Kidney (tissue), 14 donors: ENCODE measurements around the gene PLA2G2C. TPM values are rescaled to one million over a fixed set of nuclear protein-coding genes. Genes with fewer than 3 reads are reported as not detected.

Source experiments
- DNase-seq, 5 donors: peaks; one replicate each; pipeline ENCODE4 v3.0.0-alpha.2; 2013 to 2020
- FAIRE-seq: peaks from 2 replicates; lab custom pipeline; 2012; peaks lifted over from hg19 to GRCh38; lab: Jason Lieb, UNC
- H3K27ac ChIP-seq, 2 donors: one replicate each; pipeline ENCODE4 v1.7.0; 2013; ENCODE audit warnings: low read depth in 2 of 2, low read length in 2 of 2, inconsistent platforms in 1 of 2
- H3K27me3 ChIP-seq: one replicate; pipeline ENCODE4 v1.7.1; 2013; ENCODE audit warnings: low read length, inconsistent platforms; ENCODE audit not compliant: control insufficient read depth, insufficient read depth
- H3K36me3 ChIP-seq, 3 donors: one replicate each; pipeline versions ENCODE4 v1.7.0 to v1.7.1; 2013; ENCODE audit warnings: low read length in 3 of 3, control low read depth in 1 of 3, inconsistent platforms in 1 of 3; ENCODE audit not compliant: insufficient read depth in 3 of 3, control insufficient read depth in 2 of 3
- H3K4me1 ChIP-seq, 3 donors: one replicate each; pipeline versions ENCODE4 v1.7.0 to v1.7.1; 2013; ENCODE audit warnings: low read length in 3 of 3, inconsistent platforms in 1 of 3, low read depth in 1 of 3; ENCODE audit not compliant: control insufficient read depth in 2 of 3, insufficient read depth in 2 of 3
- H3K4me3 ChIP-seq, 3 donors: one replicate each; pipeline versions ENCODE4 v1.7.0 to v1.8.1; 2013; ENCODE audit warnings: low read length in 3 of 3, control low read depth in 1 of 3, inconsistent platforms in 1 of 3
- H3K9ac ChIP-seq, 3 donors: one replicate each; pipeline versions ENCODE4 v1.7.0 to v1.7.1; 2013; ENCODE audit warnings: low read length in 3 of 3, control low read depth in 1 of 3, inconsistent platforms in 1 of 3
- H3K9me3 ChIP-seq, 3 donors: one replicate each; pipeline versions ENCODE4 v1.7.0 to v1.7.1; 2013; ENCODE audit warnings: low read length in 3 of 3, control low read depth in 1 of 3, inconsistent platforms in 1 of 3; ENCODE audit not compliant: control insufficient read depth in 2 of 3, insufficient read depth in 1 of 3
- intact Hi-C: fragments of 100-400 bp; cut with DNase I; formaldehyde crosslinking; loops from one replicate; pipeline ENCODE4 v1.11.1; 2022
- polyA plus RNA-seq: library from polyadenylated mRNA; stranded (reverse); fragments of 350-450 nt; fragmentation: Illumina TruSeq; extraction: RNeasy Lipid Tissue Mini Kit (QIAGEN cat#74804); gene quantifications from one replicate; pipeline ENCODE4 v1.2.3, GENCODE V29; 2014; ENCODE audit warnings: low read depth, low replicate concordance; ENCODE audit not compliant: insufficient read depth
- total RNA-seq: library from RNA; stranded (reverse); fragmentation: NEBNext Ultra II Directional; extraction: Animal tissue kit (Norgen Biotek cat#: 25700); gene quantifications from one replicate; pipeline ENCODE4 v1.2.1, GENCODE V29; 2021
- TF ChIP-seq, protein P1 (sequence below): IDR thresholded peaks from 3 replicates; pipeline ENCODE4 v1.5.1; 2012; ENCODE audit warnings: mild to moderate bottlenecking, moderate library complexity, borderline replicate concordance; ENCODE audit not compliant: insufficient read depth; ENCODE audit errors: extremely low read depth
- donor health status: control.
- donor health status: control.
- donor health status: control.
- donor health status: control.
- donor health status: control.
- donor health status: DM: yes; HTN: yes; CAD: no.
- donor health status: Normal renal cell carcinoma (clear cell type).

PLA2G2C gene
- total and polyA plus RNA-seq, 2 donors from 2014 or later, result 0.31 TPM; not detected in 1

DNA sequence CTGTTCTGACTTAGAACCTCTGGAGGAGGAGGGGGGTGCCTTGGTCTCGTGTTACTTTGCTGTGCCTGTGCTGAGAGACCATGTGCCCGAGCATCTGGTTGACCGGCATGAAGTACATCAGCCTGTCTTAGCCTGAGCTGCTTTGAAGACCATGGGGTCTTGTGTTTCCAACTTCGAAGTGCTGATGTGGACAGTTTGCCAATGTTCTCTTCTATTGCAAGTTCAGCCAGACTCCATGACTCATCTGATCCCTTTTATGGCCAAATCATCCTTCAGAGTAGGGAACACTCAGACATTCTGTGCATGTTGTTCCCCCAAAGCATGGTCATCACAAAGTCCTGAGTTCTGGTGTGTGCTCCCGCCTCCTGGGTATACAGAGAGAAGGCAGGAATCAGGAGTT, 6.0 kb upstream of the PLA2G2C start:
- Histone ChIP-seq H3K27me3 (no peaks in the 10 kb centered on the region), H3K4me1 (no peaks in the 10 kb centered on the region), H3K9ac (no peak overlapping the region), H3K4me3 (no peak overlapping the region), H3K36me3 (no peaks in the 10 kb centered on the region), H3K9me3 (no peaks in the 10 kb centered on the region), H3K27ac (no peak overlapping the region)
- TF ChIP-seq, protein P1, sequence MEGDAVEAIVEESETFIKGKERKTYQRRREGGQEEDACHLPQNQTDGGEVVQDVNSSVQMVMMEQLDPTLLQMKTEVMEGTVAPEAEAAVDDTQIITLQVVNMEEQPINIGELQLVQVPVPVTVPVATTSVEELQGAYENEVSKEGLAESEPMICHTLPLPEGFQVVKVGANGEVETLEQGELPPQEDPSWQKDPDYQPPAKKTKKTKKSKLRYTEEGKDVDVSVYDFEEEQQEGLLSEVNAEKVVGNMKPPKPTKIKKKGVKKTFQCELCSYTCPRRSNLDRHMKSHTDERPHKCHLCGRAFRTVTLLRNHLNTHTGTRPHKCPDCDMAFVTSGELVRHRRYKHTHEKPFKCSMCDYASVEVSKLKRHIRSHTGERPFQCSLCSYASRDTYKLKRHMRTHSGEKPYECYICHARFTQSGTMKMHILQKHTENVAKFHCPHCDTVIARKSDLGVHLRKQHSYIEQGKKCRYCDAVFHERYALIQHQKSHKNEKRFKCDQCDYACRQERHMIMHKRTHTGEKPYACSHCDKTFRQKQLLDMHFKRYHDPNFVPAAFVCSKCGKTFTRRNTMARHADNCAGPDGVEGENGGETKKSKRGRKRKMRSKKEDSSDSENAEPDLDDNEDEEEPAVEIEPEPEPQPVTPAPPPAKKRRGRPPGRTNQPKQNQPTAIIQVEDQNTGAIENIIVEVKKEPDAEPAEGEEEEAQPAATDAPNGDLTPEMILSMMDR, result no peak
- FAIRE-seq (no peak), DNase-seq (no peak)
- intact Hi-C loops, result no loop called here

DNA sequence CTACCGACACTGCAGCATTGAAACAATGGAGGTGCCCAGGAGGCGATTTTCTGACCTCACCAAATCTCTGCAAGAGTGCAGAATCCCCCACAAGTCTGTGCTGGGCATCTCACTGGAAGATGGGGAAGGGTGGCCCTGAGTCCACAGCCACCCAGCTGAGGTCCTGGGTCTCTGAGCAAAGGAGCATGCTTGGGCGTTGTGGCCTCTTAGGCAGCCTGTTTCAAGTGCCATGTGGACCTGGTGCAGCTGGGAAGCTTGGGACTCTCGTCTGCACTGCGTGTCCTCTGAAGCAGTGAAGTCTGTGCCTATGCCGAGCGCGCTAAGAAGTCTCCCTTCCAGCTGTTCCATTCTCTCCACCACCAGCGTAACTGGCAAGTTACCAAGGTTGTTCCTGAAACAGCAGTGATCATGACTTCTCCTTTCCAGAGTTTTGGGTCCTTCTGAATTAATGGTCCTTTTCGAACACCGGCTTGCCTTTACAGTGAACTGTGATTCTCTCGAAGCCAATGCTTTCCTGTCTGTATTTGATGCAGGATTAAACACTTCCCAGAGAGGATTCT, 5.0 kb upstream of the PLA2G2C start:
- Histone ChIP-seq H3K36me3 (no peaks in the 10 kb centered on the region), H3K27ac (no peak overlapping the region), H3K4me3 (no peak overlapping the region), H3K4me1 (peaks cover 0 to 8% (median 3%) of the 10 kb centered on the region in 3 donors), H3K9me3 (no peaks in the 10 kb centered on the region), H3K27me3 (no peaks in the 10 kb centered on the region), H3K9ac (no peak overlapping the region)
- TF ChIP-seq, protein P1, result no peak
- intact Hi-C loops, result no loop called here
- DNase-seq, result no peak
- no peak for FAIRE-seq

GRCh38 chr1:20190256-20191160, 4.2 kb upstream of the PLA2G2C start:
- H3K4me1 ChIP-seq, result peaks cover 0 to 11% (median 5%) of the 10 kb centered on the region in 3 donors
- no peaks in the 10 kb centered on the region for H3K36me3 ChIP-seq
- DNase-seq (no peak), FAIRE-seq (no peak)
- H3K9me3 ChIP-seq, result no peaks in the 10 kb centered on the region
- no peak overlapping the region for H3K27ac ChIP-seq
- TF ChIP-seq, protein P1, result no peak
- no peak overlapping the region for H3K4me3 ChIP-seq
- intact Hi-C loops, result no loop called here
- H3K27me3 ChIP-seq, result no peaks in the 10 kb centered on the region
- no peak overlapping the region for H3K9ac ChIP-seq
